Kidney epithelial cell (primary cell): ENCODE measurements around the gene OCA2. TPM values are rescaled to one million over a fixed set of nuclear protein-coding genes. Genes with fewer than 3 reads are reported as not detected.
"Not testable (repeated sequence)": the region's sequence is repeated elsewhere in the genome, so short reads cannot be mapped to it uniquely, and the experiment has no call there.

Experiments
- DNase-seq: peaks from one replicate; pipeline ENCODE4 v3.0.0-alpha.2; 2010; ENCODE audit warnings: low read depth
- H3K27me3 ChIP-seq: 2 replicates; pipeline ENCODE4 v1.6.0; 2011; ENCODE audit warnings: low read length; ENCODE audit not compliant: control insufficient read depth, insufficient read depth
- H3K36me3 ChIP-seq: 2 replicates; pipeline ENCODE4 v1.5.1; 2011; ENCODE audit warnings: low read length; ENCODE audit not compliant: control insufficient read depth, insufficient read depth
- H3K4me3 ChIP-seq: 2 replicates; pipeline ENCODE4 v1.5.1; 2011; ENCODE audit warnings: low read depth, mild to moderate bottlenecking, control low read depth, low read length
- CTCF ChIP-seq: IDR thresholded peaks from 2 replicates; pipeline ENCODE4 v1.5.1; 2011; ENCODE audit warnings: mild to moderate bottlenecking, moderate library complexity, low read length, control low read depth, inconsistent platforms; ENCODE audit not compliant: insufficient read depth, poor library complexity, severe bottlenecking
- total RNA-seq: library from RNA; depleted of rRNA; stranded (reverse); fragments of >200 nt; gene quantifications from 2 replicates; pipeline ENCODE4 v1.2.3, GENCODE V29; 2015

Gene OCA2
- under 0.01 and 0.29 TPM in 2 replicates for total RNA-seq

DNA sequence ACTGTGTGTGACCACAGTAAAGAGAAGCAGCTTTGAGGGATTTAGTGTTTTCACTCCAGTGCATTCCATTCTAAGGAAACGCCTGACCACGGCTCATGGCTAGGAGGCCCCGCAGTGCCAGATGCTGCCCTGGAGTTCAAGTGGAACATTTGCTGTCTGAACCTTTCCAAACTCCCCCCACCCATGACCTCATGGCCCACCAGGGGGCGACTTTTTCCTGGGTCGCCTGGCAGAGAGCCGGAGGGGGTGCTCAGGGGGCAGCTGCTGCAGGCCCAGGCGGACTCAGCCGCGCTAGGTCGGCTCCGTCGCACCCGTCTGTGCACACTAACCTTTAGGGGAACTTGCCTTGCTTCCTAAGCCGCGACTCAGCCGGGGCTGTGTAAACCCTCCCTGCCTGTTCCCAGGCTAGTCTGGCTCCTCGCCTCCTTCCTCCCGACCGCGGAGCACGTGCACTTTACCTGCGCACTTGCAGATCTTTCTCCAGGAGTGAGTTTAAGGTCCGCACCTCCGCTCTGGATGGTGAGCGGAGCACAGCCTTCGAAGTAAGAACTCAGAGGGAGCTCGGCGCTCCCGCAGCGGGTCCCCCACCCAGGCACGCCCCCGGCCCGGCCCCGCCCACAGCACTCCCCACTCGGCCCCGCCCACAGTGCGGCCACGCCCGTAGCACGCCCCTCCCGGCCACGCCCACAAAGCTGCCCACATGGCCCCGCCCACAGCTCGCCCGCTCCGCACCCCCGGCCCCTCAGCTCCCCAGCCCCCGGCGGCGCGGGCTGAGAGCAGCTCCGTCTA, at the start of gene OCA2:
OCA2 (minus strand) TSS at position 550 of the 789 bp plus-strand sequence. CDS start 17,441 bp downstream, outside the sequence.
- Histone ChIP-seq H3K4me3 (no peak within 1 kb of the TSS), H3K36me3 (no peaks in the 10 kb centered on the region), H3K27me3 (peaks cover 74% of the 10 kb centered on the region)
- DNase-seq = peak; percentile 21
- TF ChIP-seq CTCF = peak; percentile 43

DNA sequence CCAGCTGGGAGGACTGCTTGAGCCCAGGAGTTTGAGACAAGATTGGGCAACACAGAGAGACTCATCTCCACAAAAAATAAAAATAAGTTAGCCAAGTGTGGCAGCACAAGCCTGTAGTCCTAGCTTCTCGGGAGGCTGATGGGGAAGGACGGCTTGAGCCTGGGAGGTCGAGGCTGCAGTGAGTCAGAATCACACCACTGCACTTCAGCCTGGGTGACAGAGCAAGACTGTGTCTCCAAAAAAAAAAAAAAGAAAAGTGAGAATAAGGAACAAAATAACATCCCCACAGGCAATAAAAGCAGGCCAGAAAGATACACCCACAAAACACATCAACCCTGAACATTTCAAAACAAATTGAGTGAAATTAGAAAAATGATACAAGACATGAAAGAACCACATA, 48.7 kb upstream of the OCA2 start:
- Histone ChIP-seq H3K27me3 (no peaks in the 10 kb centered on the region), H3K36me3 (no peaks in the 10 kb centered on the region), H3K4me3 (no peak overlapping the region)
- no peak for TF ChIP-seq CTCF
- no peak for DNase-seq

GRCh38 chr15:28145419-28145818, 46.3 kb upstream of the OCA2 start:
- not testable (repeated sequence) for H3K4me3 ChIP-seq, H3K36me3 ChIP-seq, H3K27me3 ChIP-seq, DNase-seq

- DNase-seq = no peak
- Histone ChIP-seq H3K4me3 (no peak overlapping the region), H3K36me3 (no peaks in the 10 kb centered on the region), H3K27me3 (no peaks in the 10 kb centered on the region)
- no peak for TF ChIP-seq CTCF
Observed at GRCh38 chr15:28140062-28140461, 40.9 kb upstream of the OCA2 start.

- not testable (repeated sequence) for H3K27me3 ChIP-seq, H3K4me3 ChIP-seq, DNase-seq, H3K36me3 ChIP-seq
Observed at GRCh38 chr15:28137408-28138039, 38.4 kb upstream of the OCA2 start.

GRCh38 chr15:28136236-28136904, 37.3 kb upstream of the OCA2 start:
- H3K4me3 ChIP-seq, DNase-seq, H3K27me3 ChIP-seq, H3K36me3 ChIP-seq: not testable (repeated sequence)

GRCh38 chr15:28133281-28133680, 34.2 kb upstream of the OCA2 start:
- Histone ChIP-seq H3K36me3 (peaks cover 3% of the 10 kb centered on the region), H3K4me3 (no peak overlapping the region), H3K27me3 (no peaks in the 10 kb centered on the region)
- no peak for DNase-seq
- no peak for TF ChIP-seq CTCF
